Hepatocyte (in vitro differentiated cells): ENCODE measurements around the gene PTPRM. TPM values are rescaled to one million over a fixed set of nuclear protein-coding genes. Genes with fewer than 3 reads are reported as not detected.

Experiments used
- DNase-seq: peaks from one replicate; pipeline ENCODE4 v3.0.0-alpha.2; 2016; ENCODE audit warnings: low spot score
- H2AFZ ChIP-seq: fragments of 200-600 bp; sonication (generic); 2 replicates; pipeline ENCODE4 v1.6.0; 2016; ENCODE audit warnings: antibody characterized with exemption, mild to moderate bottlenecking
- H3K27ac ChIP-seq: fragments of 200-600 bp; sonication (generic); 2 replicates; pipeline ENCODE4 v1.5.1; 2016; ENCODE audit warnings: mild to moderate bottlenecking
- H3K27me3 ChIP-seq: fragments of 200-600 bp; sonication (generic); 2 replicates; pipeline ENCODE4 v1.6.1; 2016
- H3K36me3 ChIP-seq: fragments of 200-600 bp; sonication (generic); replicated peaks from 2 replicates; pipeline ENCODE4 v1.5.1; 2016; ENCODE audit warnings: low read depth; ENCODE audit not compliant: insufficient read depth
- H3K4me1 ChIP-seq: fragments of 200-600 bp; sonication (generic); 2 replicates; pipeline ENCODE4 v1.5.1; 2016; ENCODE audit warnings: mild to moderate bottlenecking, moderate library complexity; ENCODE audit not compliant: insufficient read depth
- H3K4me2 ChIP-seq: fragments of 200-600 bp; sonication (generic); 2 replicates; pipeline ENCODE4 v1.6.0; 2016
- H3K4me3 ChIP-seq: fragments of 200-600 bp; sonication (generic); 2 replicates; pipeline ENCODE4 v1.5.1; 2016; ENCODE audit warnings: mild to moderate bottlenecking
- H3K79me2 ChIP-seq: fragments of 200-600 bp; sonication (generic); 2 replicates; pipeline ENCODE4 v1.6.0; 2017; ENCODE audit warnings: mild to moderate bottlenecking
- H3K9me2 ChIP-seq: fragments of 200-600 bp; sonication (generic); replicated peaks from 2 replicates; pipeline ENCODE4 v1.6.0; 2017; ENCODE audit warnings: mild to moderate bottlenecking; ENCODE audit not compliant: insufficient read depth
- H3K9me3 ChIP-seq: fragments of 200-600 bp; sonication (generic); 2 replicates; pipeline ENCODE4 v1.5.1; 2016; ENCODE audit warnings: low read depth, mild to moderate bottlenecking
- H4K20me1 ChIP-seq: fragments of 200-600 bp; sonication (generic); 2 replicates; pipeline ENCODE4 v1.6.0; 2016; ENCODE audit warnings: mild to moderate bottlenecking; ENCODE audit not compliant: insufficient read depth, poor library complexity, severe bottlenecking
- CTCF ChIP-seq: fragments of 200-600 bp; sonication (generic); IDR thresholded peaks from 2 replicates; pipeline ENCODE4 v1.5.1; 2016; ENCODE audit warnings: antibody characterized with exemption, mild to moderate bottlenecking; ENCODE audit not compliant: poor library complexity
- EZH2 ChIP-seq: fragments of 200-600 bp; sonication (generic); IDR thresholded peaks from 2 replicates; pipeline ENCODE4 v1.6.1; 2016; ENCODE audit warnings: antibody characterized with exemption, mild to moderate bottlenecking, borderline replicate concordance
- EZH2phosphoT487 ChIP-seq: fragments of 200-600 bp; sonication (generic); IDR thresholded peaks from one replicate; pipeline ENCODE4 v1.6.1; 2018; ENCODE audit warnings: antibody characterized with exemption, mild to moderate bottlenecking, low read depth, moderate library complexity; ENCODE audit not compliant: unreplicated experiment, severe bottlenecking
- WGBS: methylation state at CpG from one replicate; pipeline ENCODE4 v1.1.6; 2016; ENCODE audit warnings: low lambda C conversion rate; ENCODE audit errors: missing lambda C conversion rate; 5-methylcytosine and 5-hydroxymethylcytosine counted together
- polyA plus RNA-seq: library from polyadenylated mRNA; unstranded; fragments of >200 nt; fragmentation: Nextera tagmentation; extraction: Ambion mirVana; gene quantifications from 2 replicates; pipeline ENCODE4 v1.2.1, GENCODE V29; 2016
- total RNA-seq: library from RNA; depleted of rRNA; stranded (reverse); fragments of >200 nt; gene quantifications from 2 replicates; pipeline ENCODE4 v1.2.3, GENCODE V29; 2014

Gene PTPRM
- total and polyA plus RNA-seq, 2 experiments from 2014 or later: 26.1 to 47.4 TPM

- Histone ChIP-seq H4K20me1 (no peaks in the 10 kb centered on the region), H3K4me1 (peaks cover 5% of the 10 kb centered on the region), H3K4me2 (no peak overlapping the region), H3K9me2 (no peaks in the 10 kb centered on the region), H3K4me3 (no peak overlapping the region), H3K79me2 (no peaks in the 10 kb centered on the region), H3K27ac (no peak overlapping the region), H2AFZ (no peak overlapping the region), H3K27me3 (no peaks in the 10 kb centered on the region), H3K36me3 (no peaks in the 10 kb centered on the region), H3K9me3 (no peaks in the 10 kb centered on the region)
- TF ChIP-seq EZH2phosphoT487 (no peak), CTCF (no peak), EZH2 (no peak)
- WGBS: 92% methylated on average over 7 of the region's 7 CpGs
- no peak for DNase-seq
Observed at GRCh38 chr18:8303151-8303755, 736.1 kb downstream of the PTPRM start.

GRCh38 chr18:8307960-8308359 is 740.8 kb downstream of the PTPRM start:
- Histone ChIP-seq H2AFZ (no peak overlapping the region), H3K36me3 (no peaks in the 10 kb centered on the region), H3K9me3 (no peaks in the 10 kb centered on the region), H3K4me1 (no peaks in the 10 kb centered on the region), H3K4me2 (no peak overlapping the region), H4K20me1 (no peaks in the 10 kb centered on the region), H3K27me3 (no peaks in the 10 kb centered on the region), H3K9me2 (no peaks in the 10 kb centered on the region), H3K27ac (no peak overlapping the region), H3K79me2 (no peaks in the 10 kb centered on the region), H3K4me3 (no peak overlapping the region)
- DNase-seq: no peak
- TF ChIP-seq EZH2phosphoT487 (no peak), EZH2 (no peak), CTCF (no peak)

GRCh38 chr18:8313043-8313442 is 745.9 kb downstream of the PTPRM start:
- DNase-seq: no peak
- Histone ChIP-seq H3K27me3 (no peaks in the 10 kb centered on the region), H3K36me3 (no peaks in the 10 kb centered on the region), H3K4me1 (no peaks in the 10 kb centered on the region), H3K9me2 (no peaks in the 10 kb centered on the region), H3K9me3 (no peaks in the 10 kb centered on the region), H4K20me1 (no peaks in the 10 kb centered on the region), H3K27ac (no peak overlapping the region), H3K79me2 (no peaks in the 10 kb centered on the region), H3K4me2 (no peak overlapping the region), H3K4me3 (no peak overlapping the region), H2AFZ (no peak overlapping the region)
- TF ChIP-seq CTCF (no peak), EZH2 (no peak), EZH2phosphoT487 (no peak)
- 83% methylated on average over 2 of the region's 2 CpGs for WGBS

GRCh38 chr18:8314124-8314523 is 747.0 kb downstream of the PTPRM start:
- Histone ChIP-seq H3K9me3 (no peaks in the 10 kb centered on the region), H3K36me3 (no peaks in the 10 kb centered on the region), H3K79me2 (no peaks in the 10 kb centered on the region), H3K27ac (no peak overlapping the region), H3K27me3 (no peaks in the 10 kb centered on the region), H3K4me2 (no peak overlapping the region), H3K9me2 (no peaks in the 10 kb centered on the region), H2AFZ (no peak overlapping the region), H4K20me1 (no peaks in the 10 kb centered on the region), H3K4me1 (no peaks in the 10 kb centered on the region), H3K4me3 (no peak overlapping the region)
- TF ChIP-seq CTCF (no peak), EZH2 (no peak), EZH2phosphoT487 (no peak)
- 63% methylated on average over 2 of the region's 2 CpGs for WGBS
- DNase-seq: no peak
